OCI-M1 (cell line): Measurements from ENCODE around the gene HMGCS2.

ENCODE experiments used
- DNase-seq: peaks from one replicate; lab custom pipeline; 2025; lab: John Stamatoyannopoulos, UW

The HMGCS2 gene

DNA sequence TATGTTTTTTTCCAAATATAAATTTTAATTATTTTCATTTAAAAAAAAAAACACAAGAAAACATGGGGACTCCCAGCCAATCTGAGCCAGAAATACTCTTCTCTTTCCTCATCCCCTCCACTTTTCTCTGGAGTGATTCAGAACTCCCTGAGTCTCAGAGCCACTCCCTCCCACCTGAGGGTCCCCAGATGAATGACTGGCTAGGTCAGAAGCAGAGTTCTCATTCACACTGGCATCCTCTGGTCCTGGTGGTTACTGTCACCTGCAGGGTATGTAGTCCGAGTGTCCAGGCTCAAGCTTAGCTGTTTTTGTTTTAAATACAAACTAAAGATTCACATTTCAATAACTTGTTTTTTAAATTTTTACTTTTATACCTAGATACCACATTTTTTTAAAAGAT is 6.3 kb downstream of the HMGCS2 start:
- no peak for DNase-seq

DNA sequence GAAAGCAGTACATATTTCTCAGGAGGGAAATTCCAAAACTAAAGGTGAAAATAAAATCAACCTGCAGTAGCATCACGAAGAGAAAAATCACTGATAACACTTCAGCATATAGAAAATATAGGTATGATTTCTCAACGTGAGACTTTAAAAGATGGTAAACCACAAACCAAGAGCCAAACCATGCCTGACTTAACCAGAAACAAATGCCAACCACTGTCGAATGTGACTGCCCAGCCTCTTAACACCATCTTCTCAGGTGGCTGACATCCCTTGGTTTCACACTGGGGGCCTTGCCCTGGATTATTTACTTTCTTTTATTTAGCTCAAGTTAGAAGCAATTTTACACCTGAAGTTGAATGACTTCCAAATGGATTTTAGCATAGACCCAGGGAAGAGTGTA is 10.1 kb downstream of the HMGCS2 start:
- DNase-seq: no peak

DNA sequence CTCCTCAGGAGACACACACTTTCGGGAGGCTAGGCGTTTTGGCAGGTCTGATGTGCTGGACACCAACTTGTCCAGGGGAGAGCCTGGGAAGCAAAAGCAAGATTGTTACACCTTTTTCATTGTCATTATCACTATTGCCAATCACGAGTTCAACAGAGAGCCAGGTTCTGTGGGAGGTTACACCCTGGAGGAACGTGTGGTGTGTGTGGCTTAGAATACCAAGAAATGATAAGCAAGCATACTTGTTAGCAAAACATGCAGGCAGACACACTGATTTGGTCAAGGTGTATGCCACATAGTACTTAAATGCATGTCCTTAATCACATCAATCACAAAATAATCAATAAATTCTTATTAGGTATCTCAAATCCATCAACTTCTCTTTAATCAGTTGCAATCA is 16.1 kb downstream of the HMGCS2 start:
- no peak for DNase-seq

DNA sequence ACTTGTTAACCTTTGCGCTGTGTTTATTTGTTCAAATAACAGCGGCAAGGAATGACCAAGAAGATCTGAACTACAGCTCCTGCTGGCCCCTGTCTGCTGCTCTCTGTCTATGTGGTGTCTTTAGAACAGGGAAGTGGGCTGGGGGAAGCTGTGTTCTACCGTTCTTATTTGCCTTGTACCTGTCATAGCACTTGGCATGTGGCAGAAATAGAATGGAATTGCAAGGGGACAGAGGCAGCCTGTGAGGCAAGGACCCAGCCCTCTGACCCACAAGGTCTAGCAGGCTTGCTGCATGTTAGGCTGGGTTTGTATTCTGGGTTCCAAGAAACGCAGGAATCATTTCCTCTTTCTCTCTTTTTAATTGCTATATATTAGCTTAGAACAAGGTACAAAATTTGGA is 20.7 kb downstream of the HMGCS2 start:
- DNase-seq: no peak

DNA sequence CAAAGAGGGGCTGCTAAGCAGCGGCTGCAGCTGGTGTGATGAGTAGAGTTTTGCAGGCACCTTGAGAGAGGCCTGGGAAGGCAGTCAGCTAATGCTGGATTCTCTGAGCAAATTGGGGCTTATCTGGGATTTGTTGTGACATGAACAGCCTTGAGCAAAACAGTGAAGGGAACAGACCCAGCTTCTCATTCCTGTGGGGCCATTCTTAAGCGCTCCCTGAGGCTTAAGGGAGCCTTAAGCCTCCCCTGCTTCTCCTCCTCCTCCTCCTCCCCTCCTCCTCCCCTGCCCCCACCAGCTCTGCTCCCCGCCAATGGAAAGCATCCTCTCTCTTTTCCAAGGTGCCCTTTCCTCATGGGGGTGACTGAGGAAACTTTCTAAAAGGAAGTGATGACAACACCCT is 21.3 kb downstream of the HMGCS2 start:
- DNase-seq: no peak

DNA sequence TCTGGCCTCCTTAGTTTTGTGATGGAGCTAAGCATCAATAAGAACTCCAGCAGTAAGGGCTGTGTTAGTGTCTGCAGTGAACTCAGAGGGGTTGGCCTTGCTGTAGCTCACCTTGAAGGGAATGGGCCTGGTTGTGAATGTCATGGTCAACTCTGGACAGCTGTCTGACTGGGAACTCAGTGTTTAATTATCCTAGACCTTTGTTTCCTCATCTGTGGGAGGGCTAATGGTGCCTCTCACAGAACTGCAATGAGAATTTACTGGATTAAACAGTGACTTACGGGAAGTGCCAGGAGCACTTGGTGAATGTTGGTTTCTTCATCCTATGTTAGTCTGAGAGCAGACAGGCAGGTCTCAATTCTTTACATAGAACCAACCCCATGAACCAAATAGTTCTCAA is 23.7 kb downstream of the HMGCS2 start:
- no peak for DNase-seq

DNA sequence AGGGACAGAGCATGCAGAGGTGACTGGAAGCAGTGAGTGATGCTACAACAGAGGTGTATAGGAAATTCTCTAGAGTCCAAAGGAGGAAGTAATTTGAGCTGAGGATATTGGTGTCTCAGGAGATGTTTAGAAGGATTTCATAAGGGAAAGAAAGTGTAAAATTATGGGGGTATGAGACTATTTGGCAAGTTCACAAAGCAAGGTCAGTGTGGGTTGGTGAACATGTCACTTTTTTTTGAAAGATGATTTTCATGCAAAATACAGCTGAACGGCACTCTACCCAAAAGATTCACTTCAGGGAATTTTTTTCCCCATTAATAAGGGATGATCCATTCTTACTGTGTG is 24.1 kb downstream of the HMGCS2 start:
- no peak for DNase-seq

DNA sequence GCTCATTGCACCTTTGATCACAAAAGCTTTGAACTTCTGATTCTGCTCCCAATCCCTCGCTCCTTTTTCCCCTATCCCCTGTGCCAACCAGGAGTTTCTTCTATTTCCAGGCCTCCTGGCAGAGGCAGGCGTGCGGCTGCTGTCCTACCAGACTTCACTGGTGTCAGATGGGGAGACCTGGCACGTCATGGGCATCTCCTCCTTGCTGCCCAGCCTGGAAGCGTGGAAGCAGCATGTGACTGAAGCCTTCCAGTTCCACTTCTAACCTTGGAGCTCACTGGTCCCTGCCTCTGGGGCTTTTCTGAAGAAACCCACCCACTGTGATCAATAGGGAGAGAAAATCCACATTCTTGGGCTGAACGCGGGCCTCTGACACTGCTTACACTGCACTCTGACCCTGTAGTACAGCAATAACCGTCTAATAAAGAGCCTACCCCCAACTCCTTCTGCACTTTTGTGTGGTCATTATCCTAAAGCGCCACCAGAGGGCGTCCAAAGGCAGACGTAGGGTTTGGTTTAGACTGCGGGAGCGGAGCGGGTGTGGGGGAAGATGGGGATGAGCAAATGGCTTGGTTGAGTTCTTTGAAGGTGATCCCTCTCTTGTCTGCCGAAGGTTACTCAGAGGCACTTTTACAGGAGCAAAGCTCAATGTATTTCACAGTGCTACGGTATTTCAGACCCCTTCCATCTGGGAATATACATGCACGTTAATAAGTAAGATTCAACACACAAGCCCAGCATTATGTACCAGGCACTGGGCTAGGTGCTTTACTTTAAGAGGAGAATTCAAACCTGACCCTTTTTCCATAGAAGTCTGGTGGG is 24.7 kb downstream of the HMGCS2 start:
- peak; percentile 88 for DNase-seq

DNA sequence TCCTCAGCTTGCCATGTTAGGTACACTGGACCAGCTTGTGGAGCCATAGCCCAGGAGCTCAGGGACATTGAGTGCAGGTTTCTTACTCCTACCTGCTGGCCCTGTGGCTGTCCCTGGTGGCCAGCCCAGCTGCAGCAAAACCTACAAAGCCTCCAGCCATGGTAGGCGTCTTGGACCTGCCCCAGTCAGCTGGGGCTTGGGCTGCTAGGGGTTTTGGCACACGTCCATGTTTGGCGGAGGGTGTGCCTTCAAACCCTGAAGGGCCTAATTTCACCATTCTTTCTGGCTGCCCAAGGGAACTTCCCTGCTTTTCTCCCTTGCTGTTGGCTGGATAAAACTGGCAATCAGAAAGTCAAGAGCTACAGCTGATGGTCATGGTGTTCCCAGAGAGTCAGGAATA is 25.4 kb downstream of the HMGCS2 start:
- DNase-seq: peak; percentile 26

DNA sequence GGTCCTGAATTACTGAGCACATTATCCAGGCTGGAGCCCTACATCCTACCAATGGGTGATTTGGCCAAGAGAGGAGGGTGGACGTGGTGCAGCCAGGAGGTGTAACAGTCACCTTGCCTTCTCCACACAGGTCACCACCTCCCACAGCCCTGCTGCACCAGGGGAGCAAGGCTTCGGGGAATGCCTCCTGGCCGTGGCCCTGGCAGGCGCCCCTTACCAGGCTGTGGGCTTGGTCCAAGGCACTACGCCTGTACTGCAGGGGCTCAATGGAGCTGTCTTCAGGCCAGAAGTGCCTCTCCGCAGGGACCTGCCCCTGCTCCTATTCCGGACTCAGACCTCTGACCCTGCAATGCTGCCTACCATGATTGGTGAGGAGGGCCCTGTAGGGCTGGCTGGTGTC is 26.0 kb downstream of the HMGCS2 start:
- DNase-seq: no peak

DNA sequence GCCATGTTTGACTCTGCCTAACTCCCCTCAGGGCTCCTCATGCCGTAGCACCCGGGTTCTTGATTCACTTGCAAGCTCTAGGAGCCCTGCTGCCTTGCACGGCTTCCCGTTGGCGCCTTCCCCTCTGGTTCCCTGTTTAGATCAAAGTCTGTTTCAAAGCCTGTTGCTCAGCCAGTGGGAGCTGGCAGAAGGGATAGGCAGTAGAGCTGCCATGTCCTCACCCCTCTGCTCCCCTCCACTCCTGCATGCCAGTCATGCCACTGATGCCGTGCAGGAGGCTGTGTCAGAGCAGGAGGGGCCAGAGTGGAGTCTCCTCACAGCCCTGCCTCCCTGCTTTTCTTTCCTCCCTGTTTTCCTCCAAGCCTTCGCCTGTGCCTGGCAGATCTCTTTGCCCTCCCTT is 26.5 kb downstream of the HMGCS2 start:
- DNase-seq: no peak

DNA sequence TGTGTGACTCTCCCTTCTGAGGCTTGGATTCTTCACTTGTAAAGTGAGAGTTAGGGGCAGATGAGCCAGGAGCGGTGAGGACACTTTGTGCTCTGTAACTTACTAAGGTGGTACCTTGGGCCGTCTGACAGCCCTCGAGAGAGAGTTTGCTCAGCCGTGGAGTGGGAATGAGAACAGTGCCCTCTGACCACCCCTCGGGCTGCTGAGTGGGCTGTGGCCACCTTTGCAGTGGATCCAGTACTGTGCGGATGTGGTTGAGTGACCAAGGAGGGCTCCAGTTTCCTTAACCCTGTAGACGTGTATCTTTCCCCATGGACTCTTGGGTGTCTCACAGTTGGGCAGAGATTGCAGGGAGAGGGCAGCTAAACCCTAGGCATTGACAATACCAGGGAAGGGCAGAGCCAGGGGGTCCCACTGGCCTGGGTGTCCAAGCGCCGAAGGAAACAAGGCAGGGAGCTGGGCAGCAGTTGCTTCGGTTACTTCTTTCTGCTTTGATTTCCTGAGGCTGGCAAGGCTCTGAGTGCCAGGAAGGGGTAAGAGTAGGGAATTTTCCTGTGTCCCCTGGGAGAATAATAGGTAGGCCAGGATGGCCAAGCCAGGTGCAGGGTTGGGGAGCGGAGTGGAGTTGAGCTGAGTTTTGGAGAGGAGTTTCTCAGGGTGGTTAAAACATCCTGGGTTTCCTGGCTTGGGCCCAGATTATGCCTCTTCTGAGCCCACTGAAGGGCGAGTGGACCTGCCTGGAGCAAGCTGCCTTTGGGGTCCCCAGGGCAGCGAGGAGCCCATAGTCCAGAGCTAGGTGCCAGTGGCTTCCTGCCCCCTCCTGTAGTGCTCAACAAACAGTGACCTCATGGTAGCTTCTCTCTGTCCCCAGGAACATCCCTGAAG is 27.6 kb downstream of the HMGCS2 start:
- DNase-seq: no peak

DNA sequence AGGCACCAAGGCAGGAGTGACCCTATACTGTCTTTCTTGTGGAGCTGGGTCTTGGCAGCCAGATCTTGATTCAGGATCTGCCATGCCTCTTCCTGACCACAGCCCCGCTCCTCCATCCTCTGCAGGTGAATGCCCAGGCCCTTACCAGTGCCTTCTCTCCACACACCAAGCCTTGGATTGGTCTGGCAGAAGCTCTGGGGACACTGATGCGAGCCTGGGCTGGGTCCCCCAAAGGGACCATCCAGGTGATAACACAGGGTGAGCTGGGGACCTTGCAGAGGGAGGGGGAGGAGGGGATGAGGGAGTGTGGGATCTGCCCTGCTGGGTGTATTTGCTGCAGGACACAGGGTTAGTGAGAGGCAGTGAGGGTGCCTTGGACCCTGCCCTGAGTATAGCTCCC is 28.4 kb downstream of the HMGCS2 start:
- no peak for DNase-seq

DNA sequence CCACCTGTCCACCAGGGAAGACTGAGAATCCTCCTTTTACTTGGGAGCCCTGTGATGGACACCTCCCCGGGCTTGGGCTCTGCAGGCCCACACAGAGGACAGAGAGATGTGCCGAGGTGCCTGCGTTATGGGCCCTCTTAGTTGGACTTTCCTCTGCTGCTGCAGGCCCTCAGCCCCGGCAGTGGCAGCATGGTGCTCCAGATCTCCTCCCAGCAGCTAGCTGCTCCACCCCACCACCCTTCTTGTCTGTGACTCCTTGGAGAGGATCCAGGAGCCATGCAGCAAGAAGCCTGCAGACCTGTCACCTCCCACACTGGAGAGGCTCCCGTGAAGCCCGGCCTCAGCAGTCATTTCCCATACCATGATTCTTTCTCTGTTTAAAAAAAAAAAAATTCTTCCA is 29.6 kb downstream of the HMGCS2 start:
- DNase-seq: peak; percentile 14

DNA sequence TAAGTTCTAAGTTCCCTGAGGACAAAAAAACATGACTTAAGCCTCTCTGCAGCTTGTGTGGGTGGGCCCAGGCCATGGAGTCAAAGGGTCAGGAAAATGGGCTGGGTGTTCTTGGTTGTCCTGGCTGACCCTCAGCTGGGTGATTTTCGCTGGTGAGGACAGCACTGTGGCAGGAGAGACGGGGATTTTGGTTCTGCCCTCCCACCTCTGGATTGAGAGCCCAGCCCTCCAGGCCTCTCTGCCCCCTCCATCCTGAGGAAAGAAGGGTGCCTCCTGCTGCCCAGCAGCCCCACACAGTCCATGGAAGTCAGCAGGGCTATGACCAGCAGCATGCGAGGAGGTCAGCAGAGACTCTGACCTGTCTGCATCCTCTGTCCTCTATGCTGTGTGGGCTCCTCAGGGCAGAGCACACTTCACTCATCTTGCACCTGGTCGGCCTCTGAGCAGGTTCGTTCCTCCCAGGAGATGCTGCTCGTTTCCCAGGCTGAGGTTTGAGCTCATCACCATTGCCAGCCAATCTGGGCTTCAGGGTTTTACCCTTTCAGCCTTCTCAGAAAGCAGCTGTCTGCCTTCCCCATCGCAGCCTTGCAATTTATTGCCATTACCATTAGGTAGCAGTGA is 30.5 kb downstream of the HMGCS2 start:
- no peak for DNase-seq

DNA sequence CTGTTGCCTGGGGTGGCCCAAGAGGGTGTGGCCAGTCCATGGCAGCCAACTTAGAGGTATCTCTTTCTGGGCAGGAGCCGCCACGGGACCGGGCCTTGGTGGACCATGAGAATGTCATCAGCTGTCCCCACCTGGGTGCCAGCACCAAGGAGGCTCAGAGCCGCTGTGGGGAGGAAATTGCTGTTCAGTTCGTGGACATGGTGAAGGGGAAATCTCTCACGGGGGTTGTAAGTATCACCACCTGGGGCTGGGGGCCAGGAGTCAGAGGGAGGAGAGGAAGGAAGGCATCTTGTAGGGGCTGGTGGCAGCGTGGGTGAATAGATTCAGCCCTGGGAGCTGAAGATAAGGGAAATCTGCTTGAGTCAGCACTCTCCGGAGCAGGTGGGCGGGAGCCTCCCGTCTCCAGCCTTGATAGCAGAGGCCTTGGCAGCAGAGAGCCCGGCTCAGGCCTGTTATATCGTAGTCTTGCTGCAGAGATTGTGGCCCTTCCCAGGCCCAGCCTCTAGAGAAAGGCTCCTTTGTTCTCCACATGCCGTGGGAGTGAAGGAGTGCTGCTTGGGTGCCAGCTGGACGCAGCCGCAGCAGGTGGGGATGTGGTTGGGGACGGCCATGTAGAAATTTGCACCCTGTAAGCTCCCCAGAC is 31.5 kb downstream of the HMGCS2 start:
- peak; percentile 97 for DNase-seq

DNA sequence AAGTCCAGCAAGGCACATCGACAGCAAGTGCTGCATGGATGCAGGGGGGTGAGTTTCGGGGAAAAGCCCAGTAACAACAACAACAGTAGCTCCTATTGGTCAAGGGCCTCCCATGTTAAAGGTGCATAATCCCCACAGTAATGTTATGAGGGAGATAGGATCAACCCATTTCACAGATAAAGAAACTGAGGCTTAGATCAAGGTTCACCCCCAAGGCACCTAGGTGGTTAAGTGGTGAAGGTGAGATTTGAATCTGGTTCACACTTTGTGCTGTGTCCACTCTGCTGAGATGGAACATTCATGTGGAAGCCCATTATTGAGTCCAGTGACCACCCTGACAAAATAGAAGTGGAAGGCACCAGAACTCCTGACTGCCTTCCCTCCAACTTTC is 32.1 kb downstream of the HMGCS2 start:
- DNase-seq: no peak

DNA sequence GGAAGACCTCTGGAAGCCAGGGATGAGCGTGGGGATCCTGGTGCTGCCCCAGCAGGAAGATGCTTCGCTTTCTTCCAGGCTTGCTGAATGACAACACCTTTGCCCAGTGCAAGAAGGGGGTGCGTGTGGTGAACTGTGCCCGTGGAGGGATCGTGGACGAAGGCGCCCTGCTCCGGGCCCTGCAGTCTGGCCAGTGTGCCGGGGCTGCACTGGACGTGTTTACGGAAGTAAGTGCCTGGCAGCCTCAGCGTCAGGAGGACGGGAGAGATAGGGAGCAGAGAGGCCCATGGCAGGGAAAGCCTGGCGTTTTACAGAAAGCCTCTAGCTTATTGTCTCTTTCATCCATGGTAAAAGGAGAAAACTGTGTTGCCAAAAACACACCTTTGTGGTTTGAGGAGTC is 33.5 kb downstream of the HMGCS2 start:
- peak; percentile 38 for DNase-seq

DNA sequence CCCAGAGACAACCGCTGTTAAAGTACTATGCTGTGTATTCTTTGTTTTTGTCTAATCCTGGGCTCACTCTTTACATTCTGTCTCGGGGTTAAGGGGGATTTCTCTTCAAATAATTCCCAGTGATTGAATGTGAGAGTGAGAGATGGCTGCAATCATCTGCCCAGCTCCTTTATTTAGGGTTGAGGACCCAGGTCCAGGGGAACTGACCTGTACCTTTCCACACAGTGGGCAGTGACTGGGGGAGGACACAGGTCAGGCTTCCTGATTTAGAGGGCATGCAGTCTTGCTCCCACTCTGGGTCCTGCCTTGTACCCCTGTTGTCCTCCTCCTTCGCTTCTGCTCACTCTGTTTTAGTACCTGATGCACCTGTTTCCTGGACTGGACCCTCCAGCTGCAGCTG is 35.0 kb downstream of the HMGCS2 start:
- no peak for DNase-seq

DNA sequence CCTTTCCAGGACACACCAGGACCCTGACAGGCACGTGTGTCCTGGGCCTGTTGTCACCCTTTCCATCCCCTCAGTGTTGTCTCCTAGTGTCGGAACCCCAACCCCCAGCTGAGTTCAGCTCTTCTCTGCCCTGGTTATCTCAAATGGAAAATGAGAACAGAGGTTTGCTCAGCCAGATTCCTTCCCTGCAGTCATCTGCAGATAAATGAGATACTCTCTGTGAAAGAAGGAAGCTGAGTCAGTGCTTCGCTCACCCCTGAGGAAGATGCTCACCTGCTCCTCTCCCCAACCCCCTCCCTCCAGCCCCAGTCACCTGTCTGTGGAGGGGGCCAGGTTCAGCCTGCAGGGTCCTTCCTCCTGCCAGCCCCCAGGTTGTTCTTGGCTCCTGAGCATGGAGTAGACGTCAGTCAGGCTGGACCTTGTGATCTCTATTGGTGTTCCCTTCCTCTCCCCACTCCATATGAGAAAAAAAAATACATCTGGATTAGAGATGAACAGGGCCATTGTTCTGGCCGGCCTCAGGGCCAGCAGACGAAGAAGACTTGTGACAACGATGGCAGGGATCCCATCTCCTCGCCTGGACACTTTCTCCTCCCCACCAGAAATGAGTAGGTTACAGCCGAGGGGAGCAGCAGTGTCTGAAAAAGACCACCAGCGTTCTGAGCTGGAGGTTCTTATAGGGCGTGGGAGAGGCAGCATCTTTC is 36.1 kb downstream of the HMGCS2 start:
- peak; percentile 25 for DNase-seq

DNA sequence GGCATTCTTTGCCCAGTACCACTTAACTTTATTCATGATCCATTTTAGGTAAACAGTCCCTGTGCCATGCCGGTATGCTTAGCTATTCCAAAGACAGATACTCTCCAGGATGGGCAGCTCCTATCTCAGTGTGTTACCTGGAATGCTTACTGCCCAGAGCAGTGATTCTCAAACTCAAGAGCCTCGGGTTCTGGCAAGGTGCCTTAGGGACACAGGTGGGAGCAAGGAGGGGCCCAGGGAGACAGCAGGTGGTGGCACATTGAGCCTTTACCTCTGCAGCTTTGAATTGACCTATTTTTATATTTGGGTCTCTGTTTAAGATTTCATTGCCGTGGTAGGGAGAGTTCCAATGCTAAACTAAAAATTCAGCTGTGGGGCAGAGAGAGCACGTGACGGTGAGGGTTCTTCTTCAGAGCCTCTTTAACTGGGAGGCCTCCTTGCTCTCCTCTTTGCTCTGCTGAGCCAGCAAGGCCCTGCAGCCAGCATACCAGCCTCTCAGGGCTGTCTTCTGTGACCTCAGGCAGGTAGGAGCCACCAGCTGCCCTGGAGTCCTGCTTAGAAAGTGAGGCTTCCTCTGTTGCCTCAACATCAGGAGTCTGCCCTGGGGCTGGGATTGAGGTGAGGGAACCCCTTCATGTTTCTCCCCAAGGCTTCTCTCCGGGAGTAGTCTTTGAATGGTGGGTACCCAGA is 36.8 kb downstream of the HMGCS2 start:
- no peak for DNase-seq
